K562 (cell line): ENCODE measurements around the gene UTP20. TPM values are rescaled to one million over a fixed set of nuclear protein-coding genes. Genes with fewer than 3 reads are reported as not detected.

Experiments
- HDAC1 ChIP-seq, 2 experiments: fragments of 450-650 bp; IDR thresholded peaks; 2 replicates each; pipeline ENCODE4 v1.6.1; 2016 to 2017; ENCODE audit warnings: inconsistent platforms in 1 of 2, mild to moderate bottlenecking in 1 of 2, moderate library complexity in 1 of 2
- POLR2G ChIP-seq: fragments of 200-400 bp; formaldehyde crosslinking; IDR thresholded peaks from 2 replicates; pipeline ENCODE4 v1.6.1; 2017; ENCODE audit warnings: low read depth, mild to moderate bottlenecking, antibody characterized with exemption, low read length, moderate library complexity
- ZBTB40 ChIP-seq, 2 experiments: fragments of 450-650 bp in 1 of 2; sonication (generic) in 1 of 2; formaldehyde crosslinking in 1 of 2; IDR thresholded peaks; 2 replicates each; pipeline versions ENCODE4 v1.7.1 to v1.9.0; 2016 to 2022; ENCODE audit warnings: inconsistent platforms in 1 of 2, mild to moderate bottlenecking in 1 of 2, missing genetic modification reagents in 1 of 2
- ZNF764 ChIP-seq: fragments of 250-450 bp; sonication (Bioruptor Pico); IDR thresholded peaks from 2 replicates; pipeline ENCODE4 v1.4.0; 2020; ENCODE audit warnings: low read depth, mild to moderate bottlenecking, moderate library complexity
- polyA plus RNA-seq, 8 experiments: library from polyadenylated mRNA; depleted of rRNA in 4 of 8; stranded (reverse) in 5 of 8; unstranded in 3 of 8; fragments of >200 nt; fragmentation: Nextera tagmentation in 2 of 8; fragmentation: Illumina TruSeq in 1 of 8; extraction: Ambion mirVana in 2 of 8; extraction: Trizol in 1 of 8; gene quantifications; 2 replicates each; pipeline versions ENCODE4 v1.2.1 to v1.2.3, GENCODE V29; 2011 to 2014; ENCODE audit warnings: inconsistent platforms in 1 of 8, missing spikeins in 1 of 8
- total RNA-seq, 7 experiments: library from RNA; depleted of rRNA in 6 of 7; stranded (reverse); fragments of >200 nt in 6 of 7; fragmentation: Illumina TruSeq in 2 of 7; extraction: Trizol in 2 of 7; gene quantifications; 2 replicates each; pipeline versions ENCODE4 v1.2.1 to v1.2.3, GENCODE V29; 2011 to 2021; ENCODE audit warnings: low replicate concordance in 1 of 7

Gene UTP20
- total and polyA plus RNA-seq, 9 of the 15 experiments (the other 6 are each of a cell fraction or from before 2014, with no cell fraction given), result 4.3 to 41.3 (median 20.7) TPM

- TF ChIP-seq ZBTB40 (IDR thresholded peaks at IDR 0.05) (no peak), ZBTB40 (CRISPR knock-in tag; IDR thresholded peaks at IDR 0.05) (no peak), HDAC1 (IDR thresholded peaks at IDR 0.05) (no peak), ZNF764 (CRISPR knock-in tag) (no peak), POLR2G (no peak)
Measured at GRCh38 chr12:101243616-101244015, 36.3 kb upstream of the UTP20 start (continued).
